Neutrophil (primary cell): Measurements from ENCODE around the gene LYAR.

ENCODE experiments used
- H3K27ac ChIP-seq: fragments of 200-600 bp; sonication (generic); 2 replicates; pipeline ENCODE4 v1.5.1; 2016; ENCODE audit warnings: mild to moderate bottlenecking, moderate library complexity
- H3K27me3 ChIP-seq: fragments of 200-600 bp; sonication (generic); 2 replicates; pipeline ENCODE4 v1.6.0; 2016; ENCODE audit warnings: mild to moderate bottlenecking
- H3K36me3 ChIP-seq: fragments of 200-600 bp; sonication (generic); 2 replicates; pipeline ENCODE4 v1.5.1; 2017
- H3K4me1 ChIP-seq, 2 experiments: fragments of 200-600 bp in 1 of 2; sonication (generic) in 1 of 2; 1 replicate in 1 of 2; 2 replicates in 1 of 2; pipeline versions ENCODE4 v1.5.1 to v1.6.1; 2013 to 2016; ENCODE audit warnings: low read depth in 1 of 2, low read length in 1 of 2, mild to moderate bottlenecking in 1 of 2, moderate library complexity in 1 of 2; ENCODE audit not compliant: control insufficient read depth in 1 of 2, insufficient read depth in 1 of 2
- H3K4me3 ChIP-seq, 2 experiments: fragments of 200-600 bp in 1 of 2; sonication (generic) in 1 of 2; 1 replicate in 1 of 2; 2 replicates in 1 of 2; pipeline ENCODE4 v1.5.1; 2013 to 2016; ENCODE audit warnings: low read depth in 1 of 2, low read length in 1 of 2, mild to moderate bottlenecking in 1 of 2, moderate library complexity in 1 of 2
- H3K9me3 ChIP-seq: fragments of 200-600 bp; sonication (generic); 2 replicates; pipeline ENCODE4 v1.5.1; 2016
- TF ChIP-seq, protein P1 (sequence below): fragments of 200-600 bp; sonication (generic); IDR thresholded peaks from 2 replicates; pipeline ENCODE4 v1.5.1; 2016; ENCODE audit warnings: antibody characterized with exemption

Gene LYAR

GRCh38 chr4:4333265-4333706 lies 43.3 kb upstream of the LYAR start:
- Histone ChIP-seq H3K27ac (no peak overlapping the region), H3K4me1 (no peaks in the 10 kb centered on the region), H3K27me3 (no peaks in the 10 kb centered on the region), H3K4me3 (no peak overlapping the region), H3K36me3 (no peaks in the 10 kb centered on the region), H3K9me3 (no peaks in the 10 kb centered on the region)
- TF ChIP-seq, protein P1, sequence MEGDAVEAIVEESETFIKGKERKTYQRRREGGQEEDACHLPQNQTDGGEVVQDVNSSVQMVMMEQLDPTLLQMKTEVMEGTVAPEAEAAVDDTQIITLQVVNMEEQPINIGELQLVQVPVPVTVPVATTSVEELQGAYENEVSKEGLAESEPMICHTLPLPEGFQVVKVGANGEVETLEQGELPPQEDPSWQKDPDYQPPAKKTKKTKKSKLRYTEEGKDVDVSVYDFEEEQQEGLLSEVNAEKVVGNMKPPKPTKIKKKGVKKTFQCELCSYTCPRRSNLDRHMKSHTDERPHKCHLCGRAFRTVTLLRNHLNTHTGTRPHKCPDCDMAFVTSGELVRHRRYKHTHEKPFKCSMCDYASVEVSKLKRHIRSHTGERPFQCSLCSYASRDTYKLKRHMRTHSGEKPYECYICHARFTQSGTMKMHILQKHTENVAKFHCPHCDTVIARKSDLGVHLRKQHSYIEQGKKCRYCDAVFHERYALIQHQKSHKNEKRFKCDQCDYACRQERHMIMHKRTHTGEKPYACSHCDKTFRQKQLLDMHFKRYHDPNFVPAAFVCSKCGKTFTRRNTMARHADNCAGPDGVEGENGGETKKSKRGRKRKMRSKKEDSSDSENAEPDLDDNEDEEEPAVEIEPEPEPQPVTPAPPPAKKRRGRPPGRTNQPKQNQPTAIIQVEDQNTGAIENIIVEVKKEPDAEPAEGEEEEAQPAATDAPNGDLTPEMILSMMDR, result no peak

GRCh38 chr4:4332529-4332928 lies 42.6 kb upstream of the LYAR start:
- TF ChIP-seq, protein P1, result no peak
- H3K27ac ChIP-seq, result no peak overlapping the region
- no peaks in the 10 kb centered on the region for H3K4me1 ChIP-seq
- H3K9me3 ChIP-seq, result no peaks in the 10 kb centered on the region
- no peak overlapping the region for H3K4me3 ChIP-seq
- H3K36me3 ChIP-seq, result no peaks in the 10 kb centered on the region
- peaks cover 5% of the 10 kb centered on the region for H3K27me3 ChIP-seq

GRCh38 chr4:4330794-4331193 lies 40.8 kb upstream of the LYAR start:
- Histone ChIP-seq H3K27ac (no peak overlapping the region), H3K4me1 (no peaks in the 10 kb centered on the region), H3K4me3 (no peak overlapping the region), H3K27me3 (peaks cover 6% of the 10 kb centered on the region), H3K36me3 (no peaks in the 10 kb centered on the region), H3K9me3 (no peaks in the 10 kb centered on the region)
- TF ChIP-seq, protein P1, result no peak

GRCh38 chr4:4329496-4329895 lies 39.5 kb upstream of the LYAR start:
- peaks cover 6% of the 10 kb centered on the region for H3K27me3 ChIP-seq
- H3K27ac ChIP-seq, result no peak overlapping the region
- no peaks in the 10 kb centered on the region for H3K9me3 ChIP-seq
- TF ChIP-seq, protein P1, result no peak
- no peaks in the 10 kb centered on the region for H3K36me3 ChIP-seq
- H3K4me3 ChIP-seq, result no peak overlapping the region
- no peaks in the 10 kb centered on the region for H3K4me1 ChIP-seq

- Histone ChIP-seq H3K27ac (no peak overlapping the region), H3K36me3 (no peaks in the 10 kb centered on the region), H3K4me3 (no peak overlapping the region), H3K4me1 (no peaks in the 10 kb centered on the region), H3K27me3 (peaks cover 6% of the 10 kb centered on the region), H3K9me3 (no peaks in the 10 kb centered on the region)
- TF ChIP-seq, protein P1, result no peak
These were observed 38.9 kb upstream of the LYAR start for GRCh38 chr4:4328840-4329239.

DNA sequence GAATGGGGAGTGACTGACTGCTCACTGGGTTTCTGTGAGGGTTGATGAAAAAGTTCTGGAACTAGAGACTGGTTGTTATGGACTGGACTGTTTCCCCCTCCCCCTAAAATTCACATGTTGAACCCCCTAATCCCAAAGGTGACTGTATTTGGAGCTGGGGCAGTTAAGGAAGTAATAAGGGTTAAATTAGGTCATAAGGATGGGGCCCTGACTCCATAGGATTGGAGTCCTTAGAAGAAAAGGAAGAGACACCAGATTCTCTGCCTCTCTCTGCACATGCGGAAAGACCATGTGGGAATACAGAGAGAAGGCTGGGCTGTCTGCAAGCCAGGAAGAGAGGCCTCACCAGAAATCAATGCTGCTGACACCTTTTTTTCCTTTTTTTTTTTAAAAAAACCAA lies 38.3 kb upstream of the LYAR start:
- Histone ChIP-seq H3K4me1 (no peaks in the 10 kb centered on the region), H3K4me3 (no peak overlapping the region), H3K9me3 (no peaks in the 10 kb centered on the region), H3K36me3 (no peaks in the 10 kb centered on the region), H3K27ac (no peak overlapping the region), H3K27me3 (peaks cover 6% of the 10 kb centered on the region)
- TF ChIP-seq, protein P1, result no peak
